DOHH2 (cell line): Measurements from ENCODE around the gene FANCC.

ENCODE experiments used
- CTCF ChIP-seq: fragments of 200-600 bp; sonication (generic); IDR thresholded peaks from one replicate; pipeline ENCODE4 v1.5.1; 2014; ENCODE audit warnings: antibody characterized with exemption, mild to moderate bottlenecking, low read depth, low read length; ENCODE audit not compliant: poor library complexity, severe bottlenecking
- EZH2phosphoT487 ChIP-seq: fragments of 200-600 bp; sonication (generic); IDR thresholded peaks from 2 replicates; pipeline ENCODE4 v1.6.1; 2017; ENCODE audit warnings: borderline replicate concordance, mild to moderate bottlenecking, antibody characterized with exemption, low read length, moderate library complexity, mixed read lengths

GRCh38 chr9:95249986-95250385 lies 67.5 kb downstream of the FANCC start:
- TF ChIP-seq CTCF (no peak), EZH2phosphoT487 (no peak)
